Suprapubic skin (tissue), 4 donors: ENCODE data around the gene FAM83E. TPM values are rescaled to one million over a fixed set of nuclear protein-coding genes. Genes with fewer than 3 reads are reported as not detected.

Experiments
- DNase-seq, 2 donors: peaks; one replicate each; pipeline ENCODE4 v3.0.0-alpha.2; 2019; ENCODE audit warnings: low spot score in 2 of 2
- H3K27ac ChIP-seq: fragments of 200-600 bp; sonication (generic); one replicate; pipeline ENCODE4 v1.5.1; 2019
- H3K27me3 ChIP-seq: fragments of 200-600 bp; sonication (generic); one replicate; pipeline ENCODE4 v1.5.1; 2019
- H3K36me3 ChIP-seq: fragments of 200-600 bp; sonication (generic); one replicate; pipeline ENCODE4 v1.5.1; 2019
- H3K4me1 ChIP-seq: fragments of 200-600 bp; sonication (generic); one replicate; pipeline ENCODE4 v1.5.1; 2019
- H3K4me3 ChIP-seq: fragments of 200-600 bp; sonication (generic); one replicate; pipeline ENCODE4 v1.5.1; 2019; ENCODE audit warnings: mild to moderate bottlenecking
- H3K9me3 ChIP-seq: fragments of 200-600 bp; sonication (generic); one replicate; pipeline ENCODE4 v1.5.1; 2019
- EP300 ChIP-seq: sonication (generic); formaldehyde crosslinking; IDR thresholded peaks from one replicate; pipeline ENCODE4 v1.6.1; 2017; ENCODE audit warnings: antibody characterized with exemption
- POLR2A ChIP-seq, 2 donors: fragments of 450-650 bp; IDR thresholded peaks; one replicate each; pipeline ENCODE4 v1.6.1; 2017; ENCODE audit warnings: antibody characterized with exemption in 2 of 2, mild to moderate bottlenecking in 2 of 2, moderate library complexity in 2 of 2
- POLR2AphosphoS5 ChIP-seq, 3 donors: sonication (generic); formaldehyde crosslinking; IDR thresholded peaks; one replicate each; pipeline ENCODE4 v1.6.1; 2017; ENCODE audit warnings: antibody characterized with exemption in 3 of 3
- WGBS: methylation state at CpG from one replicate; pipeline ENCODE4 v1.1.5; 2018; 5-methylcytosine and 5-hydroxymethylcytosine counted together
- total RNA-seq, 4 donors: library from RNA; depleted of rRNA; stranded (reverse); fragments of >200 nt; gene quantifications; one replicate each; pipeline ENCODE4 v1.1.0, GENCODE V29; 2016
- TF ChIP-seq, protein P1 (sequence below), 2 donors: fragments of 200-600 bp in 1 of 2; fragments of 450-650 bp in 1 of 2; sonication (generic) in 1 of 2; IDR thresholded peaks; one replicate each; pipeline ENCODE4 v1.5.1; 2016 to 2019; ENCODE audit warnings: antibody characterized with exemption in 2 of 2, mild to moderate bottlenecking in 1 of 2, moderate library complexity in 1 of 2

The FAM83E gene
- total RNA-seq, 4 donors from 2014 or later = 0.87 to 5.1 (median 1.1) TPM

DNA sequence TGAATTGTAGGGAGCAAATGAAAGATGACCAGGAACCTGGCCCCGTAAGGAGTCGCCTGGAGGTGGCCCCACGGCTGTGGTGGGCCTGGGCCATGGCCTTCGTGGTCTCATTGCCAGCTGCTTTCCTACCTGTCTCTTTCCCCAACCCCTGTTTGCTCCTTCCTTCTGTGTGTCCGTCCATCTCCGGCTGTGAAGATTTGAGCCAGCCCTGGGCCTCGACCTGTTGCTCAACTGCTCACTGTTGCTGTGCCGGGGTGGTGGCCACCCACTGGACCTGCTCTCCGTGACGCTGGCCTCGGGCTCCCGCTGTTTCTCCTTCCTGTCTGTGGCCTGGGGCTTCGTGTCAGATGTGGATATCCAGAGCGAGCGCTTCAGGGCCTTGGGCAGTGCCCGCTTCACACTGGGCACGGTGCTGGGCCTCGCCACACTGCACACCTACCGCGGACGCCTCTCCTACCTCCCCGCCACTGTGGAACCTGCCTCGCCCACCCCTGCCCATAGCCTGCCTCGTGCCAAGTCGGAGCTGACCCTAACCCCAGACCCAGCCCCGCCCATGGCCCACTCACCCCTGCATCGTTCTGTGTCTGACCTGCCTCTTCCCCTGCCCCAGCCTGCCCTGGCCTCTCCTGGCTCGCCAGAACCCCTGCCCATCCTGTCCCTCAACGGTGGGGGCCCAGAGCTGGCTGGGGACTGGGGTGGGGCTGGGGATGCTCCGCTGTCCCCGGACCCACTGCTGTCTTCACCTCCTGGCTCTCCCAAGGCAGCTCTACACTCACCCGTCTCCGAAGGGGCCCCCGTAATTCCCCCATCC is 13.8 kb upstream of the FAM83E start:
- no peak for TF ChIP-seq POLR2AphosphoS5 (IDR thresholded peaks at IDR 0.05)
- TF ChIP-seq EP300 = no peak
- TF ChIP-seq, protein P1, sequence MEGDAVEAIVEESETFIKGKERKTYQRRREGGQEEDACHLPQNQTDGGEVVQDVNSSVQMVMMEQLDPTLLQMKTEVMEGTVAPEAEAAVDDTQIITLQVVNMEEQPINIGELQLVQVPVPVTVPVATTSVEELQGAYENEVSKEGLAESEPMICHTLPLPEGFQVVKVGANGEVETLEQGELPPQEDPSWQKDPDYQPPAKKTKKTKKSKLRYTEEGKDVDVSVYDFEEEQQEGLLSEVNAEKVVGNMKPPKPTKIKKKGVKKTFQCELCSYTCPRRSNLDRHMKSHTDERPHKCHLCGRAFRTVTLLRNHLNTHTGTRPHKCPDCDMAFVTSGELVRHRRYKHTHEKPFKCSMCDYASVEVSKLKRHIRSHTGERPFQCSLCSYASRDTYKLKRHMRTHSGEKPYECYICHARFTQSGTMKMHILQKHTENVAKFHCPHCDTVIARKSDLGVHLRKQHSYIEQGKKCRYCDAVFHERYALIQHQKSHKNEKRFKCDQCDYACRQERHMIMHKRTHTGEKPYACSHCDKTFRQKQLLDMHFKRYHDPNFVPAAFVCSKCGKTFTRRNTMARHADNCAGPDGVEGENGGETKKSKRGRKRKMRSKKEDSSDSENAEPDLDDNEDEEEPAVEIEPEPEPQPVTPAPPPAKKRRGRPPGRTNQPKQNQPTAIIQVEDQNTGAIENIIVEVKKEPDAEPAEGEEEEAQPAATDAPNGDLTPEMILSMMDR (IDR thresholded peaks at IDR 0.05) = no peak
- TF ChIP-seq POLR2A (IDR thresholded peaks at IDR 0.05) = no peak
- Histone ChIP-seq H3K9me3 (no peaks in the 10 kb centered on the region), H3K4me3 (no peak overlapping the region), H3K36me3 (peaks cover 17% of the 10 kb centered on the region), H3K4me1 (peaks cover 59% of the 10 kb centered on the region), H3K27ac (no peak overlapping the region), H3K27me3 (no peaks in the 10 kb centered on the region)
- DNase-seq = peak in 1 of 2 donors; percentile 62
- 81% methylated on average over 29 of the region's 34 CpGs for WGBS

GRCh38 chr19:48627865-48628314 is 13.0 kb upstream of the FAM83E start:
- TF ChIP-seq, protein P1 (IDR thresholded peaks at IDR 0.05) = no peak
- no peak for TF ChIP-seq POLR2AphosphoS5 (IDR thresholded peaks at IDR 0.05)
- no peak for TF ChIP-seq EP300
- TF ChIP-seq POLR2A (IDR thresholded peaks at IDR 0.05) = no peak
- no peak for DNase-seq
- WGBS = no CpG with 5 or more reads among the region's 17 CpGs
- Histone ChIP-seq H3K27me3 (no peaks in the 10 kb centered on the region), H3K36me3 (peaks cover 14% of the 10 kb centered on the region), H3K27ac (no peak overlapping the region), H3K4me1 (peaks cover 59% of the 10 kb centered on the region), H3K4me3 (no peak overlapping the region), H3K9me3 (no peaks in the 10 kb centered on the region)

DNA sequence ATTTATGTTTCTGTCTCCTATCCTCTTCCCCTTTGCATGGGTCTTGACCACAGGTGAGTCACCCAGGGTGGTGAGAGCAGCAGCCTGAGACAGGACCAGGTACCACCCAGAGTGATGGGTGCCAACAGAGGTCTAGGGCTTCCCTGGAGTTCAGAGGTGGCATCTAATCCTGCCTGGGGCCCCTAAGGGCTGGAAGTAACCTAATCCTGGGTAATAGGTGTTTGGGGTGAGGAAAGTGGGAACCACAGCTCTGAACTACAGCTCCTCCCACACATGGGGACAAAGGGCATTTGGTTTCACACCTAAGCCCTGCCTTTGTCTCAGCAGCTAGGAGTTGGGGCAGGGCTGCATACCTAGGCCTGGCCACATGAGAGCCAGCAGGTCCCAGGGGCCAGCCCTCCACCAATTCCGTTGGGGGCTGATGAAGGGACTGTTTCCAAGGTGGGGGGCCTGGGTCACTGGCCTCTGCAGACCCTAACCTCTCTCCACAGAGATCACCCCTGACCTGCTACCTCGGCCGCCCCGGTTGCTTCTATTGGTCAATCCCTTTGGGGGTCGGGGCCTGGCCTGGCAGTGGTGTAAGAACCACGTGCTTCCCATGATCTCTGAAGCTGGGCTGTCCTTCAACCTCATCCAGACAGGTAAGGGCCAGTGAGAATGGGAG is 12.5 kb upstream of the FAM83E start:
- peaks cover 57% of the 10 kb centered on the region for H3K4me1 ChIP-seq
- DNase-seq = no peak
- H3K27ac ChIP-seq = no peak overlapping the region
- 80% methylated on average over 5 of the region's 6 CpGs for WGBS
- peaks cover 12% of the 10 kb centered on the region for H3K36me3 ChIP-seq
- H3K27me3 ChIP-seq = no peaks in the 10 kb centered on the region
- H3K9me3 ChIP-seq = no peaks in the 10 kb centered on the region
- TF ChIP-seq POLR2AphosphoS5 (IDR thresholded peaks at IDR 0.05) = no peak
- TF ChIP-seq, protein P1 (IDR thresholded peaks at IDR 0.05) = no peak
- TF ChIP-seq EP300 = no peak
- TF ChIP-seq POLR2A (IDR thresholded peaks at IDR 0.05) = no peak
- no peak overlapping the region for H3K4me3 ChIP-seq

DNA sequence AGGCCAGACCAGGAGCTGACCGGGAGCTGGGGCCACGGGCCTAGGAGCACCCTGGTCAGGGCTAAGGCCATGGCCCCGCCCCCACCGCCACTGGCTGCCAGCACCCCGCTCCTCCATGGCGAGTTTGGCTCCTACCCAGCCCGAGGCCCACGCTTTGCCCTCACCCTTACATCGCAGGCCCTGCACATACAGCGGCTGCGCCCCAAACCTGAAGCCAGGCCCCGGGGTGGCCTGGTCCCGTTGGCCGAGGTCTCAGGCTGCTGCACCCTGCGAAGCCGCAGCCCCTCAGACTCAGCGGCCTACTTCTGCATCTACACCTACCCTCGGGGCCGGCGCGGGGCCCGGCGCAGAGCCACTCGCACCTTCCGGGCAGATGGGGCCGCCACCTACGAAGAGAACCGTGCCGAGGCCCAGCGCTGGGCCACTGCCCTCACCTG is 11.0 kb upstream of the FAM83E start:
- TF ChIP-seq POLR2AphosphoS5 (IDR thresholded peaks at IDR 0.05) = no peak
- no peak for TF ChIP-seq POLR2A (IDR thresholded peaks at IDR 0.05)
- TF ChIP-seq, protein P1 (IDR thresholded peaks at IDR 0.05) = no peak
- TF ChIP-seq EP300 = no peak
- no peak overlapping the region for H3K4me3 ChIP-seq
- H3K27ac ChIP-seq = no peak overlapping the region
- H3K36me3 ChIP-seq = peaks cover 9% of the 10 kb centered on the region
- 87% methylated on average over 9 of the region's 30 CpGs for WGBS
- H3K27me3 ChIP-seq = no peaks in the 10 kb centered on the region
- no peak for DNase-seq
- H3K9me3 ChIP-seq = no peaks in the 10 kb centered on the region
- H3K4me1 ChIP-seq = peaks cover 47% of the 10 kb centered on the region
